ENCODE data around the gene PLB1. TPM values are rescaled to one million over a fixed set of nuclear protein-coding genes. Genes with fewer than 3 reads are reported as not detected.

PLB1 gene
- total RNA-seq, 1 donor from 2014 or later = 2.5 TPM

- Histone ChIP-seq H3K4me1 (peaks cover 14% of the 10 kb centered on the region), H3K27ac (no peak overlapping the region)
Measured at GRCh38 chr2:28681158-28681571, 185.3 kb downstream of the PLB1 start.

GRCh38 chr2:28681606-28682005 lies 185.7 kb downstream of the PLB1 start:
- H3K9me3 ChIP-seq = no peaks in the 10 kb centered on the region
- no peak for TF ChIP-seq CTCF (IDR thresholded peaks at IDR 0.05)
- TF ChIP-seq POLR2A (IDR thresholded peaks at IDR 0.05) = no peak
- no peak for TF ChIP-seq POLR2AphosphoS5 (IDR thresholded peaks at IDR 0.05; ENCODE audit: insufficient read depth in 1 of 2, low read depth in 1 of 2)
- H3K4me3 ChIP-seq = no peak overlapping the region
- no peak for DNase-seq (ENCODE audit: extremely low spot score in 2 of 2)
- H3K4me1 ChIP-seq = peaks cover 14% of the 10 kb centered on the region
- H3K27me3 ChIP-seq = no peaks in the 10 kb centered on the region
- no peak overlapping the region for H3K27ac ChIP-seq
- intact Hi-C loops (cut with DNase I) = no loop called here
- no peaks in the 10 kb centered on the region for H3K36me3 ChIP-seq

More at GRCh38 chr2:28681158-28681571, 185.3 kb downstream of the PLB1 start:
- Histone ChIP-seq H3K9me3 (no peaks in the 10 kb centered on the region), H3K27me3 (no peaks in the 10 kb centered on the region), H3K4me3 (no peak overlapping the region), H3K36me3 (no peaks in the 10 kb centered on the region)
- TF ChIP-seq CTCF (IDR thresholded peaks at IDR 0.05) (no peak), POLR2A (IDR thresholded peaks at IDR 0.05) (no peak), POLR2AphosphoS5 (IDR thresholded peaks at IDR 0.05; ENCODE audit: insufficient read depth in 1 of 2, low read depth in 1 of 2) (no peak)
- intact Hi-C loops (cut with DNase I) = no loop called here
- DNase-seq (ENCODE audit: extremely low spot score in 2 of 2) = no peak

GRCh38 chr2:28683100-28683706 lies 187.3 kb downstream of the PLB1 start:
- no peaks in the 10 kb centered on the region for H3K36me3 ChIP-seq
- intact Hi-C loops (cut with DNase I) = no loop called here
- no peaks in the 10 kb centered on the region for H3K9me3 ChIP-seq
- peaks cover 14% of the 10 kb centered on the region for H3K4me1 ChIP-seq
- no peaks in the 10 kb centered on the region for H3K27me3 ChIP-seq
- no peak for DNase-seq (ENCODE audit: extremely low spot score in 2 of 2)
- H3K4me3 ChIP-seq = no peak overlapping the region
- no peak overlapping the region for H3K27ac ChIP-seq
- TF ChIP-seq CTCF (IDR thresholded peaks at IDR 0.05) (no peak), POLR2A (IDR thresholded peaks at IDR 0.05) (no peak), POLR2AphosphoS5 (IDR thresholded peaks at IDR 0.05; ENCODE audit: insufficient read depth in 1 of 2, low read depth in 1 of 2) (no peak)

GRCh38 chr2:28684142-28684858 lies 188.4 kb downstream of the PLB1 start:
- H3K4me1 ChIP-seq = peaks cover 14% of the 10 kb centered on the region
- intact Hi-C loops (cut with DNase I) = no loop called here
- H3K4me3 ChIP-seq = no peak overlapping the region
- H3K27ac ChIP-seq = no peak overlapping the region
- H3K9me3 ChIP-seq = no peaks in the 10 kb centered on the region
- H3K27me3 ChIP-seq = no peaks in the 10 kb centered on the region
- H3K36me3 ChIP-seq = no peaks in the 10 kb centered on the region
- TF ChIP-seq CTCF (IDR thresholded peaks at IDR 0.05) (no peak), POLR2AphosphoS5 (IDR thresholded peaks at IDR 0.05; ENCODE audit: insufficient read depth in 1 of 2, low read depth in 1 of 2) (no peak), POLR2A (IDR thresholded peaks at IDR 0.05) (no peak)
- no peak for DNase-seq (ENCODE audit: extremely low spot score in 2 of 2)

GRCh38 chr2:28687171-28687570 lies 191.3 kb downstream of the PLB1 start:
- no peaks in the 10 kb centered on the region for H3K36me3 ChIP-seq
- H3K9me3 ChIP-seq = no peaks in the 10 kb centered on the region
- peaks cover 21% of the 10 kb centered on the region for H3K4me1 ChIP-seq
- DNase-seq (ENCODE audit: extremely low spot score in 2 of 2) = no peak
- no peaks in the 10 kb centered on the region for H3K27me3 ChIP-seq
- H3K4me3 ChIP-seq = no peak overlapping the region
- intact Hi-C loops (cut with DNase I) = no loop called here
- H3K27ac ChIP-seq = no peak overlapping the region
- TF ChIP-seq POLR2A (IDR thresholded peaks at IDR 0.05) (no peak), CTCF (IDR thresholded peaks at IDR 0.05) (no peak), POLR2AphosphoS5 (IDR thresholded peaks at IDR 0.05; ENCODE audit: insufficient read depth in 1 of 2, low read depth in 1 of 2) (no peak)
